WERI-Rb-1 (cell line): ENCODE results near the gene HIP1R.
"Not testable (repeated sequence)": the region's sequence is repeated elsewhere in the genome, so short reads cannot be mapped to it uniquely, and the experiment has no call there.

ENCODE experiments used
- DNase-seq: peaks from one replicate; pipeline ENCODE4 v3.0.0-alpha.2; 2020
- H3K27ac ChIP-seq: fragments of 250-450 bp; sonication (Bioruptor Pico); 2 replicates; pipeline ENCODE4 v1.5.1; 2020; ENCODE audit warnings: mild to moderate bottlenecking, moderate library complexity
- H3K27me3 ChIP-seq: fragments of 250-450 bp; sonication (Bioruptor Pico); 2 replicates; pipeline ENCODE4 v1.5.1; 2021; ENCODE audit warnings: mild to moderate bottlenecking, low read depth, moderate library complexity; ENCODE audit not compliant: insufficient read depth, severe bottlenecking
- H3K36me3 ChIP-seq: fragments of 250-450 bp; sonication (Bioruptor Pico); 2 replicates; pipeline ENCODE4 v1.5.1; 2020; ENCODE audit warnings: mild to moderate bottlenecking, moderate library complexity
- H3K4me3 ChIP-seq: 2 replicates; pipeline ENCODE4 v1.5.1; 2011; ENCODE audit warnings: low read depth, mild to moderate bottlenecking, control low read depth, low read length
- H3K9me3 ChIP-seq: fragments of 250-450 bp; sonication (Bioruptor Pico); 2 replicates; pipeline ENCODE4 v1.5.1; 2021; ENCODE audit warnings: mild to moderate bottlenecking, moderate library complexity; ENCODE audit not compliant: severe bottlenecking
- TF ChIP-seq, protein P1 (sequence below): IDR thresholded peaks from 2 replicates; pipeline ENCODE4 v1.5.1; 2011; ENCODE audit warnings: low read depth, mild to moderate bottlenecking, control low read depth, inconsistent platforms, low read length

HIP1R gene

DNA sequence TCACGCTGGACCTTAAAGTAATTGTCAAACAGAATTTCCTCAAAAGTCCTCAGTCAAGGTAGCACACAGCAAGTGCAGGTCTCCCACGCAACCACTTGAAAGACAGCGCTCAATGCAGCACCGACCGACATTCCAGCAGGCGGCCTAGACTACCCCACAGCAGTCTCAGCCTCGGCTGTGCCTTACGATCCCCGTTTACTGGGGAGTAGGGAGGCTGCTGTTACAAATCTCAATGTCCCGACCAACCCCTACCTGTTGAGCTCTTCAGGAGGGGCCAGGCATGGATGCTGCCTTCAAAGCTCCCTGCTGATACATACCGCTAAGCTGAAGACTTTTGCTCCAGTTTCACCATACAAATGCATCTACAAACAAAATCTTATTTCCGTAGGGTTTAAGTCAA, 38.8 kb downstream of the HIP1R start:
- TF ChIP-seq, protein P1, sequence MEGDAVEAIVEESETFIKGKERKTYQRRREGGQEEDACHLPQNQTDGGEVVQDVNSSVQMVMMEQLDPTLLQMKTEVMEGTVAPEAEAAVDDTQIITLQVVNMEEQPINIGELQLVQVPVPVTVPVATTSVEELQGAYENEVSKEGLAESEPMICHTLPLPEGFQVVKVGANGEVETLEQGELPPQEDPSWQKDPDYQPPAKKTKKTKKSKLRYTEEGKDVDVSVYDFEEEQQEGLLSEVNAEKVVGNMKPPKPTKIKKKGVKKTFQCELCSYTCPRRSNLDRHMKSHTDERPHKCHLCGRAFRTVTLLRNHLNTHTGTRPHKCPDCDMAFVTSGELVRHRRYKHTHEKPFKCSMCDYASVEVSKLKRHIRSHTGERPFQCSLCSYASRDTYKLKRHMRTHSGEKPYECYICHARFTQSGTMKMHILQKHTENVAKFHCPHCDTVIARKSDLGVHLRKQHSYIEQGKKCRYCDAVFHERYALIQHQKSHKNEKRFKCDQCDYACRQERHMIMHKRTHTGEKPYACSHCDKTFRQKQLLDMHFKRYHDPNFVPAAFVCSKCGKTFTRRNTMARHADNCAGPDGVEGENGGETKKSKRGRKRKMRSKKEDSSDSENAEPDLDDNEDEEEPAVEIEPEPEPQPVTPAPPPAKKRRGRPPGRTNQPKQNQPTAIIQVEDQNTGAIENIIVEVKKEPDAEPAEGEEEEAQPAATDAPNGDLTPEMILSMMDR: no peak
- no peak overlapping the region for H3K4me3 ChIP-seq
- no peak overlapping the region for H3K27ac ChIP-seq
- H3K36me3 ChIP-seq: peaks cover 42% of the 10 kb centered on the region
- no peaks in the 10 kb centered on the region for H3K27me3 ChIP-seq
- no peak for DNase-seq
- H3K9me3 ChIP-seq: no peaks in the 10 kb centered on the region

GRCh38 chr12:122875590-122876220, 40.4 kb downstream of the HIP1R start:
- H3K27ac ChIP-seq: no peak overlapping the region
- H3K27me3 ChIP-seq: no peaks in the 10 kb centered on the region
- H3K9me3 ChIP-seq: no peaks in the 10 kb centered on the region
- DNase-seq: no peak
- TF ChIP-seq, protein P1: no peak
- H3K36me3 ChIP-seq: peaks cover 31% of the 10 kb centered on the region
- no peak overlapping the region for H3K4me3 ChIP-seq

DNA sequence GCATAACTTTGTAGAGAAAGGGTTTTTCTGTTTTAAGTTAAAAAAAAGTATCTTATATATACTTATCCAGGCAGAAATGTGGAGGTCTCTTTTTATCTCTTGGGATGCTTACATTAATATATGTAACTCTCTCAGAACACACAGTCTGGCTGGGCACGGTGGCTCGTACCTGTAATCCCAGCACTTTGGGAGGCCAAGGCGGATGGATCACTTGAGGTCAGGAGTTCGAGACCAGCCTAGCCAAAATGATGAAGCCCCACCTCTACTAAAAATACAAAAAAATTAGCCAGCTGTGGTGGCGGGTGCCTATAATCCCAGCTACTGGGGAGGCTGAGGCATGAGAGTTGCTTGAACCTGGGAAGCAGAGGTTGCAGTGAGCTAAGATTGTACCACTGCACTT, 41.0 kb downstream of the HIP1R start:
- not testable (repeated sequence) for DNase-seq, H3K9me3 ChIP-seq, H3K27me3 ChIP-seq, H3K27ac ChIP-seq, H3K4me3 ChIP-seq
- H3K36me3 ChIP-seq: peaks cover 26% of the 10 kb centered on the region

- no peak overlapping the region for H3K27ac ChIP-seq
- no peaks in the 10 kb centered on the region for H3K27me3 ChIP-seq
- H3K36me3 ChIP-seq: peaks cover 23% of the 10 kb centered on the region
- no peak for DNase-seq
- no peaks in the 10 kb centered on the region for H3K9me3 ChIP-seq
- TF ChIP-seq, protein P1: no peak
- H3K4me3 ChIP-seq: no peak overlapping the region
These were observed 41.5 kb downstream of the HIP1R start for GRCh38 chr12:122876731-122877130.

DNA sequence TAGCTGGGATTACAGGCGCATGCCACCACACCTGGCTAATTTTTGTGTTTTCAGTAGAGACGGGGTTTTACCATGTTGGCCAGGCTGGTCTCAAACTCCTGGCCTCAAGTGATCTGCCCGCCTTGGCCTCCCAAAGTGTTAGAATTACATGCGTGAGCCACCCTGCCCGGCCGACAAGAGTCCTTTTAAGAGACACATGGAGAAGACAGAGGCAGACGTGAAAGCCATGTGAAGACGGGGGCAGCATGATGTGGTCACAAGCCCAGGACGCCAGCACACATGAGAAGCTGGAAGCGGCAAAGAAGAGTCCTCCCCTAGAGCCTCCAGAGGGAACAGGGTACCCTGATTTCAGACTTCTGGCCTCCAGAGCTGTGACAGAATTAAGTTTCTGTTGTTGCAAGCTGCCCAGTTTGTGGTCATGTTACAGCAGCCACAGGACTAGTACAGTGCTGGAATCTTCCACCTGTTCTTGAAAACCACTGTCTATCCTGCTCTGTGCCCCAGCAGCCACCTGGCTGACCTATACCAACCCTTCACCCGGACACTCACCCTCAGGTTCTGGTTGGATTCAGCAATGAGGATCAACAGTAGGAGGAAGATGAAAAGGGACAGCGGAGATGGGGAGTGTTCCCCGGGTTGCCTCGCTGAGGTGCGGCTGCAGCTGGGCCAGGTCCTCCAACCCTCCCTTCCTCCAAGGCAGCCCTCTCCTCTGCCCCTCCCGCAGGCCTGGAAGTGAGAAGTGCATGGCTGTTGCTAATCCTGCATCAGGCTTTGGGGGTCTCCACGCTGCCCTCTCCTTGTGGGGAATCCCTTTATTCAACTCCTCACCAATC, 43.7 kb downstream of the HIP1R start:
- TF ChIP-seq, protein P1: no peak
- no peak overlapping the region for H3K27ac ChIP-seq
- DNase-seq: no peak
- H3K9me3 ChIP-seq: no peaks in the 10 kb centered on the region
- H3K36me3 ChIP-seq: peaks cover 34% of the 10 kb centered on the region
- H3K4me3 ChIP-seq: no peak overlapping the region
- H3K27me3 ChIP-seq: no peaks in the 10 kb centered on the region

DNA sequence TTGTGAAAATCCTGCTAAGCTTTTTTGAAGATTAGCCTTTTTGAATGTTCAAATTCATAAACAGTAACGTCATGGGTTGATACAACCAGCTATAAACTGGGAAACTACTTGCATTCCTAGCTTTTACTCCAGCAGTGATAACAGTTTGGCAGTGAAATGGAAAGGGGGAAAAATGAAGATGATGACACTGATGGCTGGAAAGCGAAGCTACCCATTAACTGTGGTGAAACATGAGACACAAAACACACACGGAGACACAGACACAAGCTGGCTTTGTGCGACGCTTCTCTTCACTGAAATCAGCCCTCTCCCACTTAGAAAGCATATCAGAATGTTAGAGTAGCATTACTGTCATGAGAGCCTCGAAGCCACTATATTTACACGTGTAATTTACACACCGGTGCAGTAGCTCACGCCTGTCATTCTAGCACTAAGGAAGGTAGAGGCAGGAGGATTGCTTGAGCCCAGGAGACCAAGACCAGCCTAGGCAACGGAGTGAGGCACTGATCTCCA, 45.0 kb downstream of the HIP1R start:
- no peak overlapping the region for H3K4me3 ChIP-seq
- DNase-seq: no peak
- no peaks in the 10 kb centered on the region for H3K27me3 ChIP-seq
- peaks cover 31% of the 10 kb centered on the region for H3K36me3 ChIP-seq
- no peaks in the 10 kb centered on the region for H3K9me3 ChIP-seq
- TF ChIP-seq, protein P1: no peak
- H3K27ac ChIP-seq: no peak overlapping the region; the same call in none of the 2 replicates
